ENCODE measurements around the gene IGSF9B.

GRCh38 chr11:133997554-133997953, 40.8 kb upstream of the IGSF9B start:
- TF ChIP-seq CTCF (IDR thresholded peaks at IDR 0.05) (no peak), SIN3A (IDR thresholded peaks at IDR 0.05; ENCODE audit: borderline replicate concordance, insufficient read depth, low read depth, low read length) (no peak)

All from Panc1 (cell line).